HG02759 (cell line): ENCODE measurements around the gene ETF1.
"Not testable (repeated sequence)": the region's sequence is repeated elsewhere in the genome, so short reads cannot be mapped to it uniquely, and the experiment has no call there.

Experiments
- ATAC-seq: cut with Tn5 transposase; IDR thresholded peaks from one replicate; pipeline ENCODE4 v1.9.1; 2021; ENCODE audit warnings: mild to moderate bottlenecking, moderate library complexity; ENCODE audit not compliant: unreplicated experiment

ETF1 gene

GRCh38 chr5:138491669-138492559, 51.1 kb downstream of the ETF1 start:
- ATAC-seq: peak; percentile 98

- ATAC-seq: no peak
Measured at GRCh38 chr5:138491284-138491648, 51.8 kb downstream of the ETF1 start.

DNA sequence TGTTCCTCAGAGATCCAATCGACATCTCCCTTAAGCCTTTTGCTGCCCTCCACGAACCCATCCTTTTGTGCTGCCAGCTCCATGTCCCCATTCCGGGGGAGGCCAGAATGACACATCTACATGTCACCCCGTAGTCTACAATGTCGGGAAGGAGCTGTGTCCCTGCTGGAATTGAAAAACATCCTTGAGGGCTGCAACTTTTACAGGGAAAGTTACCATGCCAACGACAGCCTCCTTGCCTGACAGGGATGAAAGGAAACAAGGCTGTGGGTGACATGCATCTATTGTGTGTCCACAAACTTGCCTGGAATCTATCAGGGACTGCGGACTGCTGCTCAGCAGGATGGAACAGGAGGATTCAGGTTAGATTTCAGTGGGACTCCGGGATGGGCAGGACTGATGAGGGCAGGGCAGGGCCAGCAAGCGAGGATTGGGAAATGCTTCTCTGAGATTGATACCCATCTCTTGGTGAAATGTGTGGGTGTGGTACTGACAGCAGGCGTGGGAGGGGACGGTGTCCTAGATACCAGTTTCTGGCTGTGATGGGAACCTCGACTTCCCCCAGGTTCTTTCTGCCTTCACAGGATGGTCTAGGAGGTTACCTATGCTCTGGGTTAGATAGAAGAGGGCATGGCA, 52.3 kb downstream of the ETF1 start:
- no peak for ATAC-seq

DNA sequence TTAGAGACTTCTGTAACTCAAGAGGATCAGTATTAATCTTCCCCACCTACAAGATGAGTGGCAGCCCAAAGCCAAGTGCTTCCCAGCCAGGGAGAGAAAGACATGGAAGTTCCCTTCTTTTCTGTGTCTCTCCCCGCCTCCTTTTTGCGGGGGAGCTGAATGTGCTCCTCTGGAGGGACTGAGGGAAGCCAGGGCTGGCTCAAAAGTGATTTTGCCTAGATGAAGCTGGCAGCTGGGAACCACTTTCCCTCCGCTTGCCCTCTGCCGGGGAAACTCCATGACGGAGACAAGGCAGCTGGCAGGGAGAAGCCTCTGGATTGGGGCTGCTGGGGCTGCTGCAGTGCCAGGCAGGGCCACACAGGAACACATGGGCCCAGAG, 53.4 kb downstream of the ETF1 start:
- ATAC-seq: no peak

- ATAC-seq: no peak
Measured at GRCh38 chr5:138488481-138488945, 54.5 kb downstream of the ETF1 start.

DNA sequence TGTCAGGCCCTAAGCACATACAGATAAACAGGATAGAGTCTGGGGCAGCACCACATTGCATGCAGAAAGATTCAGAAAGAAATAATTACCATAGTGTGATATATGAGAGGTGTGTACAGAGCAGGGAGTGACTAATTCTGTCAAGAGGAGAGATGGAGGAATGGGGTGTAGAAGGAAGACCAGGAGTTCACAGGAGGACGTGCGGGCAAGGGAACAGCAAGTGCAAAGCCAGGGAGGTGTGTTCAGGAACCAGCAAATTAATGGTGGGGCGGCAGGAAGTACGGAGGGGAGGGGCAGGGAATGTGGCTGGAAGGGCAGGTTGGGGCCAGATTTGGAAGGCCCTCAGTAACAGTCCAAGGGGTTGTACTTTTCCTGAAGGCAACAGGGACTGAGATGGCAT, 60.4 kb downstream of the ETF1 start:
- no peak for ATAC-seq

DNA sequence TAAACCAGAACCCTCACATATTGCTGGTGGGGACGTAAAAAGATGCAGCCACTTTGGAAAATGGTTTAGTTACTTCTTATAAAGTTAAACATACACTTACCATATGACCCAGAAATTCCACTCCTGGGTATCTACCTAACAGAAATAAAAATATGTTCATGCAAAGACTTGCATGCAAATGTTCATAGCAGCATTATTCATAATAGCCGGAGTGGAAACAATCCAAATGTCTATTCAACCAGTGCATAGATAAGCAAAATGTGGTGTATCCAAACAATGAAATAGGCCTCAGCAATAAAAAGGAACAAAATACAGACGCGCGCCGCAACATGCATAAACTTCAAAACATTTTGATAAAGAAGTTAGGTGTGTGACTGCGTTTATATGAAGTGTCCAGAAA, 66.1 kb downstream of the ETF1 start:
- no peak for ATAC-seq

DNA sequence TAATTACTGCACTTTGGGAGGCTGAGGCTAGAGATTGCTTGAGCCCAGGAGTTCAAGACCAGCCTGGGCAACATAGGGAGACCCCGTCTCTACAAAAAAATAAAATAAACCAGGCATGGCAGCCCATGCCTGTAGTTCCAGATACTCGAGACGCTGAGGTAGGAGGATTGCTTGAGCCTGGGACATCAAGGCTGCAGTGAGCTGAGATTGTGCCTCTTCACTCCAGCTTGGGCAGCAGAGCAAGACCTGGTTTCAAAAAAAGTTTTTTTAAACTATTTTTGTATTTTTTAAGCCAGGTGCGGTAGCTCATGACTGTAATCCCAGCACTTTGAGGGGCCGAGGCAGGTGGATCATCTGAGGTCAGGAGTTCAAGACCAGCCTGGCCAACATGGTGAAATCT, 69.9 kb downstream of the ETF1 start:
- ATAC-seq: not testable (repeated sequence)

DNA sequence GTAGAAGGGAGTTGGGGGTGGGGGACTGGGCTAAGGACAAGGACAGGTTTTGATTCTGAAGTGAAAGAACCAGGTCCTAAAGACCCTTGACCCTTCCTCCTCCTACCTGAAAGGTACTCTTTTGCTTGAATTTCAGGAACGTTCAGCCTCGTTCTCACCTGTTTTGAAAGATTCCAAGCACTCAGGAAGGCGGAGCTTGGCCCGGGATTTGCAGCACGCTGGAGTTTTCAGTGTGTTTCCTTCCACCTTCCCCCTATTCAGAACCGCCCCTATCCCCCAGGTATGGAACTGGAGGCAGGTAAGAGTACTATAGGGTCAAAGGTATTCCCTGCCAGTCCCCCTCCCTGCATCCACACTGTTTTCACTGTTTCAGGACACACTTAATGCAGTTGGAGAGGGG, 70.7 kb downstream of the ETF1 start:
- no peak for ATAC-seq

DNA sequence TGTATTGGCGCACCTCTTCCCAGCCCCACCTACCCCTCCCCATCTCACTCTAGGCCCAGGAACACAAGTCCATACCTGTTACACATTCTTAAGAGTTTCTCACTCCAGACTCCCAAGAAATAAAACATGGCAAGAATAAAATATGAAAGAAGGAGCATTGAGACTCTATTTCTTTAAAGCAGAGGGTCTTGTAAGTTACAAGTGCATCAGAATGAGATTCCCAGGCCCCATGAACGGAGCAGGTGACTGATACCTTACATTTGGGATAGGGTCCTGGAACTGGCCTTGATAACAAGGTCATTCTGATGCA, 72.0 kb downstream of the ETF1 start:
- no peak for ATAC-seq

DNA sequence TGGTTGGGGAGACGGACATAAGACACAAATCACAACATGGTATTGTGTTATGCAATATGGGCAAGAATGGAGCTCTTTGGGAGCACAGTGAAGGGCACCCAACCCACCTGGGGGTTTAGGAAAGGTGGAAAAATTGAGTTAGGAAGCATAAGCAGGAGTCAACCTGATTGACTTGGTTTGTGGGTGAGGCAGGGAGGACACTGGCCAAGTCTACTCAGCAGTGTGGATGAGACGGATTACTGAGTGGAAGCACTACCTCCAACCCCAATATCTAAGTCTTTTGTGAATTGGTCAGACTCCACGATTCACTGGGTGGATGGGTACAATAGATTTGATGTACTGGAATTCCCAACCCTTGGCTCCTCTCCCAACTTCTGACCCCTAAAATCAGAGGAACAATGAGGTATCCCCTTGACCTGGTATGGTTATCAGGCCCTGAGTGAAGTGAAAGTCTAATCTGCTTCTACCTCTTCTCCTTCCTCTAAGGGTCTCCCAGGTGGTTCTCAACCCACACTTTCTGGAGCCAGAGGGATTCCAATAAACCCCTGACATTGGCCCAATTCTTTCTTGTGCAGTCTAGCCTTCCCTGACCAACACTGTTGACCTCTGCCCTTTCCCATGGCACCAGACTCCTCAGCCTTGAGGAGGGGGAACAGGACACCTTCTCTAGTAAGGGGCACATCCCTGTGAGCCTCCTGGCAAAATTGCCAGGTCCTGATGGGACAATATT, 72.5 kb downstream of the ETF1 start:
- ATAC-seq: no peak

- ATAC-seq: no peak
Measured at GRCh38 chr5:138469540-138470321, 73.3 kb downstream of the ETF1 start.

- no peak for ATAC-seq
Measured at GRCh38 chr5:138468966-138469539, 74.0 kb downstream of the ETF1 start.

DNA sequence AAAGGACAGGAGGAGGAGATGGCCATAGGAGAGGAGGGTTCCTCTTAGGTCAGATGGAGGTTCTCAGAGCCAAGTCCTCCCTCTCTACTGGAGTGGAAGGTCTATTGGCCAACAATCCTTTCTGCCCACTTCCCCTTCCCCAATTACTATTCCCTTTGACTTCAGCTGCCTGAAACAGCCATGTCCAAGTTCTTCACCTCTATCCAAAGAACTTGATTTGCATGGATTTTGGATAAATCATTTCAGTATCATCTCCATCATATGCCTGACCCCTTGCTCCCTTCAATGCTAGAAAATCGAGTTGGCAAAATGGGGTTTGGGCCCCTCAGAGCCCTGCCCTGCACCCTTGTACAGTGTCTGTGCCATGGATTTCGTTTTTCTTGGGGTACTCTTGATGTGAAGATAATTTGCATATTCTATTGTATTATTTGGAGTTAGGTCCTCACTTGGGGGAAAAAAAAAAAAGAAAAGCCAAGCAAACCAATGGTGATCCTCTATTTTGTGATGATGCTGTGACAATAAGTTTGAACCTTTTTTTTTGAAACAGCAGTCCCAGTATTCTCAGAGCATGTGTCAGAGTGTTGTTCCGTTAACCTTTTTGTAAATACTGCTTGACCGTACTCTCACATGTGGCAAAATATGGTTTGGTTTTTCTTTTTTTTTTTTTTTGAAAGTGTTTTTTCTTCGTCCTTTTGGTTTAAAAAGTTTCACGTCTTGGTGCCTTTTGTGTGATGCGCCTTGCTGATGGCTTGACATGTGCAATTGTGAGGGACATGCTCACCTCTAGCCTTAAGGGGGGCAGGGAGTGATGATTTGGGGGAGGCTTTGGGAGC, 74.7 kb downstream of the ETF1 start:
- ATAC-seq: no peak

GRCh38 chr5:138467711-138468132, 75.3 kb downstream of the ETF1 start:
- no peak for ATAC-seq

- ATAC-seq: no peak
Measured at GRCh38 chr5:138466900-138467710, 75.9 kb downstream of the ETF1 start.

GRCh38 chr5:138466125-138466899, 76.7 kb downstream of the ETF1 start:
- ATAC-seq: no peak
